Smooth muscle cell (in vitro differentiated cells): Measurements from ENCODE around the gene ABCC3. TPM values are rescaled to one million over a fixed set of nuclear protein-coding genes. Genes with fewer than 3 reads are reported as not detected.

Experiments used
- DNase-seq: peaks from one replicate; lab custom pipeline; 2025; ENCODE audit not compliant: unreplicated experiment; lab: John Stamatoyannopoulos, UW
- H2AFZ ChIP-seq: fragments of 200-600 bp; sonication (generic); 2 replicates; pipeline ENCODE4 v1.6.0; 2016; ENCODE audit warnings: antibody characterized with exemption, low read depth, mild to moderate bottlenecking
- H3F3A ChIP-seq: fragments of 200-600 bp; sonication (generic); 2 replicates; pipeline ENCODE4 v1.6.0; 2017; ENCODE audit warnings: antibody characterized with exemption, low read depth
- H3K27ac ChIP-seq: fragments of 200-600 bp; sonication (generic); 2 replicates; pipeline ENCODE4 v1.5.1; 2016; ENCODE audit warnings: low read depth, mild to moderate bottlenecking
- H3K27me3 ChIP-seq: fragments of 200-600 bp; sonication (generic); 2 replicates; pipeline ENCODE4 v1.6.1; 2016; ENCODE audit warnings: low read depth, mild to moderate bottlenecking
- H3K36me3 ChIP-seq: fragments of 200-600 bp; sonication (generic); 2 replicates; pipeline ENCODE4 v1.5.1; 2016; ENCODE audit warnings: low read depth
- H3K4me1 ChIP-seq: fragments of 200-600 bp; sonication (generic); 2 replicates; pipeline ENCODE4 v1.5.1; 2016; ENCODE audit warnings: low read depth
- H3K4me2 ChIP-seq: fragments of 200-600 bp; sonication (generic); 2 replicates; pipeline ENCODE4 v1.6.0; 2016; ENCODE audit warnings: mild to moderate bottlenecking
- H3K4me3 ChIP-seq: fragments of 200-600 bp; sonication (generic); 2 replicates; pipeline ENCODE4 v1.5.1; 2016; ENCODE audit warnings: mild to moderate bottlenecking
- H3K79me2 ChIP-seq: fragments of 200-600 bp; sonication (generic); 2 replicates; pipeline ENCODE4 v1.6.0; 2016; ENCODE audit warnings: low read depth, mild to moderate bottlenecking
- H3K9ac ChIP-seq: fragments of 200-600 bp; sonication (generic); 2 replicates; pipeline ENCODE4 v1.6.0; 2016; ENCODE audit warnings: low read depth
- H3K9me3 ChIP-seq: fragments of 200-600 bp; sonication (generic); replicated peaks from 2 replicates; pipeline ENCODE4 v1.5.1; 2016; ENCODE audit warnings: low read depth
- H4K20me1 ChIP-seq: fragments of 200-600 bp; sonication (generic); 2 replicates; pipeline ENCODE4 v1.6.0; 2016; ENCODE audit warnings: low read depth
- WGBS: methylation state at CpG from one replicate; pipeline ENCODE4 v1.1.7; 2016; ENCODE audit warnings: low lambda C conversion rate; 5-methylcytosine and 5-hydroxymethylcytosine counted together
- polyA plus RNA-seq: library from polyadenylated mRNA; unstranded; fragments of >200 nt; fragmentation: Nextera tagmentation; extraction: Ambion mirVana; gene quantifications from 2 replicates; pipeline ENCODE4 v1.2.1, GENCODE V29; 2016
- small RNA-seq: library from RNA; depleted of rRNA; stranded (forward); fragments of <200 nt; gene quantifications from one replicate; pipeline ENCODE3, GENCODE V24; 2014
- total RNA-seq: library from RNA; depleted of rRNA; stranded (reverse); fragments of >200 nt; gene quantifications from 2 replicates; pipeline ENCODE4 v1.2.3, GENCODE V29; 2014
- TF ChIP-seq, protein P1 (sequence below): fragments of 200-600 bp; sonication (generic); IDR thresholded peaks from 2 replicates; pipeline ENCODE4 v1.5.1; 2017; ENCODE audit warnings: borderline replicate concordance, mild to moderate bottlenecking, antibody characterized with exemption; ENCODE audit not compliant: insufficient read depth, poor library complexity, severe bottlenecking

ABCC3 gene
- total and polyA plus RNA-seq, 2 experiments from 2014 or later = 1.3 TPM

DNA sequence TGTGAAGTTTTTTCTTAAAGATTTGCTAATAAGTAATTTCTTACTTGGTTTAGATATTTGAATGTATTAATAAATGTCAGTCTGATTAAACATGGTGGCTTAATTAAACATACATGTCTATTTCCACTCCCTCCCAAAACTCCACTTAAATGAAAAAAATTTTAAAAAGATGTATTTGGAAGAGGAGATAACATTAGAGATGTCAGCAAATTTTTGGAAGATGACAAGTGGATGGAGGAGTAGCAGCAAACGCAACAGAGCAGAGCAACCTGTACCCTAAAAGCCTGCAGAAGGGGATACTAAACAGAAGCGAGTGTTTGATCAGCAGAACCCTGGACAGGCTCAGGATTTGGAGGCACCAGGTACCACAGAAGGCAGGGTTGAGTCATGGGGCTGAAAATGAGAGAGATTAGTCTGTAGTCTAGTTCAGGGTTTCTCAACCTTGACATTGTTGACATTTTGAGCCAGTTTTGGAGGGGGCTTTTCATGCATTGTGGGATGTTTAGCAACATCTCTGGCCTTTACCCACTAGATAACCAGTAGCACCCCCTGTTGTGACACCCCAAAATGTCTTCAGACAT lies 102.5 kb downstream of the ABCC3 start:
- DNase-seq = no peak
- Histone ChIP-seq H3K27ac (no peak overlapping the region), H3K27me3 (no peaks in the 10 kb centered on the region), H3K4me2 (no peak overlapping the region), H3K79me2 (peaks cover 89% of the 10 kb centered on the region), H2AFZ (no peak overlapping the region), H3K9me3 (no peaks in the 10 kb centered on the region), H3K4me1 (no peaks in the 10 kb centered on the region), H3K36me3 (peaks cover 22% of the 10 kb centered on the region), H3K9ac (no peak overlapping the region), H4K20me1 (peaks cover 99% of the 10 kb centered on the region), H3K4me3 (no peak overlapping the region), H3F3A (no peaks in the 10 kb centered on the region)
- TF ChIP-seq, protein P1, sequence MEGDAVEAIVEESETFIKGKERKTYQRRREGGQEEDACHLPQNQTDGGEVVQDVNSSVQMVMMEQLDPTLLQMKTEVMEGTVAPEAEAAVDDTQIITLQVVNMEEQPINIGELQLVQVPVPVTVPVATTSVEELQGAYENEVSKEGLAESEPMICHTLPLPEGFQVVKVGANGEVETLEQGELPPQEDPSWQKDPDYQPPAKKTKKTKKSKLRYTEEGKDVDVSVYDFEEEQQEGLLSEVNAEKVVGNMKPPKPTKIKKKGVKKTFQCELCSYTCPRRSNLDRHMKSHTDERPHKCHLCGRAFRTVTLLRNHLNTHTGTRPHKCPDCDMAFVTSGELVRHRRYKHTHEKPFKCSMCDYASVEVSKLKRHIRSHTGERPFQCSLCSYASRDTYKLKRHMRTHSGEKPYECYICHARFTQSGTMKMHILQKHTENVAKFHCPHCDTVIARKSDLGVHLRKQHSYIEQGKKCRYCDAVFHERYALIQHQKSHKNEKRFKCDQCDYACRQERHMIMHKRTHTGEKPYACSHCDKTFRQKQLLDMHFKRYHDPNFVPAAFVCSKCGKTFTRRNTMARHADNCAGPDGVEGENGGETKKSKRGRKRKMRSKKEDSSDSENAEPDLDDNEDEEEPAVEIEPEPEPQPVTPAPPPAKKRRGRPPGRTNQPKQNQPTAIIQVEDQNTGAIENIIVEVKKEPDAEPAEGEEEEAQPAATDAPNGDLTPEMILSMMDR = no peak
- 85% methylated on average over 2 of the region's 2 CpGs for WGBS

DNA sequence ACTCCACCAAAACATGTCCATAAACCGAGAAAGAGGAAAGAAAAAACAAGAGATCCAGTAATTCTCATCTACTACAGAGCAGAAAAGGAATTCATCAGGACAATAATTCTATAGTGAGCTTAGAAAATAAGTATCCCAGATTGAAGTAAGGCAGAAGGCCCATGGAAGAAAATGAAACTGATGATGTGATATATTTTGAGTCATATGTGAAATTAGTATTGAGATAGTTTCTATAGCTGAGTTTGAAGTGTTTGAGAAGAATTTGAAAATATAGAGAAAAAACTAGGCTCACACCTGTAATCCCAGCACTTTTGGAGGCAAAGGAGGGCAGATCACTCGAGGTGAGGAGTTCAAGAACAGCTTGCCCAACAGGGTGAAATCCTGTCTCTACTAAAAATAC lies 104.4 kb downstream of the ABCC3 start:
- Histone ChIP-seq H2AFZ (no peak overlapping the region), H3K79me2 (peaks cover 79% of the 10 kb centered on the region), H3K4me2 (no peak overlapping the region), H4K20me1 (peaks cover 98% of the 10 kb centered on the region), H3K36me3 (peaks cover 37% of the 10 kb centered on the region), H3K9me3 (no peaks in the 10 kb centered on the region), H3K27me3 (no peaks in the 10 kb centered on the region), H3K9ac (no peak overlapping the region), H3K27ac (no peak overlapping the region), H3K4me1 (no peaks in the 10 kb centered on the region), H3K4me3 (no peak overlapping the region), H3F3A (peaks cover under 1% of the 10 kb centered on the region)
- TF ChIP-seq, protein P1 = no peak
- no peak for DNase-seq
- 95% methylated on average over 2 of the region's 2 CpGs for WGBS

Small RNA genes within 50 kb of the gene (small RNA-seq; reads per million reads assigned to genes)
- gene RF00019 = not detected

Other genes starting within 250 kb of the ABCC3 start
- 160 and 164 TPM in 2 replicates for gene LRRC59, start 237.4 kb upstream of the ABCC3 start, total RNA-seq
- gene LRRC59, start 237.4 kb upstream of the ABCC3 start, polyA plus RNA-seq = 139 and 161 TPM in 2 replicates
- 16.8 and 18.6 TPM in 2 replicates for gene ACSF2, start 208.7 kb upstream of the ABCC3 start, total RNA-seq
- gene ACSF2, start 208.7 kb upstream of the ABCC3 start, polyA plus RNA-seq = 13.7 and 21.3 TPM in 2 replicates
- not detected in 2 replicates for gene CHAD, start 166.0 kb upstream of the ABCC3 start, total RNA-seq
- 0.43 and 1.1 TPM in 2 replicates for gene CHAD, start 166.0 kb upstream of the ABCC3 start, polyA plus RNA-seq
- 11.4 and 20.1 TPM in 2 replicates for gene RSAD1, start 156.0 kb upstream of the ABCC3 start, total RNA-seq
- gene RSAD1, start 156.0 kb upstream of the ABCC3 start, polyA plus RNA-seq = 21.1 and 25.3 TPM in 2 replicates
- gene MYCBPAP, start 126.4 kb upstream of the ABCC3 start, total RNA-seq = 0.18 and 0.90 TPM in 2 replicates
- 0.97 and 1.4 TPM in 2 replicates for gene MYCBPAP, start 126.4 kb upstream of the ABCC3 start, polyA plus RNA-seq
- 3.9 and 6.3 TPM in 2 replicates for gene EPN3, start 102.1 kb upstream of the ABCC3 start, total RNA-seq
- gene EPN3, start 102.1 kb upstream of the ABCC3 start, polyA plus RNA-seq = 5.1 and 7.6 TPM in 2 replicates
- gene SPATA20, start 87.7 kb upstream of the ABCC3 start, total RNA-seq = 62.7 and 107 TPM in 2 replicates
- 61.0 and 64.2 TPM in 2 replicates for gene SPATA20, start 87.7 kb upstream of the ABCC3 start, polyA plus RNA-seq
- gene CACNA1G, start 74.2 kb upstream of the ABCC3 start, total RNA-seq = 1.6 and 2.0 TPM in 2 replicates
- 1.5 and 1.7 TPM in 2 replicates for gene CACNA1G, start 74.2 kb upstream of the ABCC3 start, polyA plus RNA-seq
- 17.6 and 19.5 TPM in 2 replicates for gene ANKRD40, start 73.0 kb downstream of the ABCC3 start, total RNA-seq
- gene ANKRD40, start 73.0 kb downstream of the ABCC3 start, polyA plus RNA-seq = 8.2 and 10.1 TPM in 2 replicates
- gene LUC7L3, start 84.7 kb downstream of the ABCC3 start, total RNA-seq = 59.6 and 77.8 TPM in 2 replicates
- gene LUC7L3, start 84.7 kb downstream of the ABCC3 start, polyA plus RNA-seq = 75.9 and 110 TPM in 2 replicates
- gene ANKRD40CL, start 132.6 kb downstream of the ABCC3 start, total RNA-seq = not detected in 2 replicates
- not detected in 2 replicates for gene ANKRD40CL, start 132.6 kb downstream of the ABCC3 start, polyA plus RNA-seq
- not detected in 2 replicates for gene WFIKKN2, start 200.7 kb downstream of the ABCC3 start, total RNA-seq
- gene WFIKKN2, start 200.7 kb downstream of the ABCC3 start, polyA plus RNA-seq = not detected in 2 replicates
- gene TOB1, start 231.5 kb downstream of the ABCC3 start, total RNA-seq = 39.8 and 46.8 TPM in 2 replicates
- 29.1 and 29.3 TPM in 2 replicates for gene TOB1, start 231.5 kb downstream of the ABCC3 start, polyA plus RNA-seq